Activated CD4-positive, alpha-beta T cell treated with anti-CD3 and anti-CD28 coated beads for 4 hours (primary cell): ENCODE measurements around the gene SPEM3.
A peak's percentile ranks its signal among the peaks of the same experiment; 100 is the strongest.

Experiments
- DNase-seq, 2 donors: peaks; one replicate each; pipeline ENCODE4 v3.0.0-alpha.2; 2020

Gene SPEM3

DNA sequence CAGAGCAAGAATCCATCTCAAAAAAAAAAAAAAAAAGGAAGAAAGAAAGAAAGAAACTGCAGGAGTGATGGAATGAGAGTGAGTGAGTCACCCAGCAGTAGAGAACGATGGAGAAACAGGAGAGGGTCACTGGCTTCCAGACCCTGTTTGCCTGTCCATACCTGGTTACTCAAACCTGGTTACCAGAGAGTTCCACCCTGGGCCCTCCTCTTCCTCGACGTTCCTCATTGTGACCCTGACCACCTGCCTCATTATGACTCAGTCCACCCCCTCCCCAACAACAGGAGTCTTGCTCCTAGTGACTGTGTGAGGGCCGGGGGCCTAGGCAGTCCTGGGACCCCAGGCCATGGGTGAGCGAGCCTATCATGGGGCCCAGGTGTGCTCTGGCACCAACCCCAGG is at the start of gene SPEM3:
TSS of gene SPEM3 (plus strand) at position 301 of the 400 bp plus-strand sequence. CDS start at position 347, 46 bp downstream.
- DNase-seq: no peak

DNA sequence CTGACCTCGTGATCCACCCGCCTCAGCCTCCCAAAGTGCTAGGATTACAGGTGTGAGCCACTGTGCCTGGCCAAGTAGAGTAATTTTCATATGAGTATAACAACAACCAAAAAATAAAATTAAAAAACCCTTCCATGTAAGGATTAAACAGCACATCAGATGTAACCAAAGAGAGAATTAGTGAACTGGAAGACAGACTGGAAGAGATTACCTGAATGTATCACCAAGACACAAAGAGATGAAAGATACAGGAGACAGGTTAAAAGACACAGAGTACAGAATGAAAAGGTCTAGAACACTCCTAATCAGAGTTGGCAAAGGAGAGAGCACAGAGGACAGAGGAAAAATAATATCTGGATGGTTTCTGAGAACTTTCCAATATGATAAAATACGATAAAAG is 49.5 kb upstream of the SPEM3 start:
- no peak for DNase-seq

DNA sequence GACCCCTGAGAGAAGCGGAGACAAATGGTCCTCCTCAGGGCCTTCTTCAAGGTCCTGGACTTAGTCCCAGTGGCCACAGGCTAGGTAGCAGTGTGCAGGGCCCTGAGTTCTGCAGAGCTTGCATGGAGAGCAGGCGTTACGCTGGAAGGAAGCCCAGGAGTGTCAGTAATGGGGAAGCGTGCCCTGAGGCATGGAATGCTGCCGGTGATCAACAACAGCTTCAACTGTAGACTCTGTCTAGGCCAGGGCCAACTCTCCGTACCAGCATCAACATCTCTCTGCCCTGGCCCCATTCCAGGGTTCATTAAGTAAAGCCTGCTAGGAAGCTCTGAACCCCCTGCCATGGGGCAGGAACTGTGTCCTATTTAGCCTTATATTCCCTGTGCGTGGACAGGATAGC is 48.3 kb upstream of the SPEM3 start:
- no peak for DNase-seq

DNA sequence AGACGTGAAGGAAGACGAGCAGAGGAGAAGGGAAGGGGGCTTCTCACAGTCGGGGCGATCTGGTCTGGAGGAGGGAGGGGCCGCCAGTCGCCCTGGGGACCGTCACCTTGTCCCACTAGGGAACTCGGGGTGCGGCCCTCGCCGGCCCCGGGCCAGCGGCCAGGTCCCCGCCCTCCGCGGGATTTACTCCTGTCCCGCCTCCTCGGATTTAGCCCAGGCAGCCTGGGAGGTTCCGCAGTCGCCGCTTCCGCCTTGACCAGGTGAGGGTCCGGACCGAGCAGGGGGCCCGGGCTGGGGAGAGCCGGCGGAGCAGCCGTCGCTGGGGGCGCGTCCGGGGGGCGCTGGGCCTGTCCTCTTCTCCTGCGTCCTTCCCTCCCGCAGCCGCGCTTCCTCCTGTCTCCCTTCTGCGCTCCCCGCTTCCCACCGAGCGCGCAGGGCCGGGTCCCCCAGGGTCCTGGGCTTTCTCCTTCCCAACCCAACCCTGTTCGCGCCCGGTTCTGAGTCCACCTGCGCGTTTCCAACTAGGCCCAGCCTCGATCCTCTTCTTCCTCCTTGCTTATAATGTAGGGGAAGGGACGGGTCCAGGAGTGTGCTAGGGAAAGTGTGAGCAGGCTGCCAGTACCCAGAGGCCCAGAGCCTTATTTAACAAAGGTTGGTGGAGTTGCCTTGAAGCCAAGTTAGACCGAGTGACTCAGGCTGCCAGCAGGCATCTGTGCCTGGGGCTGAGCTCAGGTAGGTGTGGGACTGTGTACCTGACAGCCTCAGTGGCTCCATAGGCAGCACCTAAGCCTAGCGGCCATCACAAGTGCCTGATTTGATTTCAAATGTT is 47.6 kb upstream of the SPEM3 start, which contains the start of gene TNK1:
TSS of gene TNK1 (plus strand) at position 235 of the 829 bp plus-strand sequence. CDS start 1,838 bp downstream, outside the sequence.
- DNase-seq: no peak

DNA sequence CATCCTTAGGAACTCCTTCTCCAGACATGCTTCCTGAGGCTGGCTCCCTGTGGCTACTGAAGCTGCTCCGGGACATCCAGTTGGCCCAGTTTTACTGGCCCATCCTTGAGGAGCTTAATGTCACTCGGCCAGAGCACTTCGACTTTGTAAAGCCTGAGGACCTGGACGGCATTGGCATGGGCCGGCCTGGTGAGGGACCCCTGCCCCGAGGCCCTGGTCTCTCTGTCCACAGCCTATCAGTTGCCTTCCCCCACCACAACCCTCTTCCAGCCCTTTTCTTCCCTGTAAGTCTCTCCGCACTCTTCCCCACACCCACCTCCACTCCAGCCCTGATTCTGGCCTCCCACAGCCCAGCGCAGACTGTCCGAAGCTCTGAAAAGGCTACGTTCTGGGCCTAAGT is 45.8 kb upstream of the SPEM3 start:
- DNase-seq: no peak

DNA sequence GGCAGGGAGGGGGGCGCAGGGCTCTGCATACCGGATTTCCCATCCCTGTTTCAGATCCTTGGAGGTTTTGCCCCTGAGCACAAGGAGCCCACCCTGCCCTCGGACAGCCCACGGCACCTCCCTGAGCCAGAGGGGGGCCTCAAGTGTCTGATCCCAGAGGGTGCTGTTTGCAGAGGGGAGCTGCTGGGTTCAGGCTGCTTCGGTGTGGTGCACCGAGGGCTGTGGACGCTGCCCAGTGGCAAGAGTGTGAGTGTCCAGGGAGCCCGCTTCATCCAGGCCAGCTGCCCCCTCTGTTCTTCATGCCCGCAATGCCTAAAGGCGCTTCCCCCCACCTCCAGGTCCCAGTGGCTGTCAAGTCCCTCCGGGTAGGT is 45.3 kb upstream of the SPEM3 start:
- no peak for DNase-seq

DNA sequence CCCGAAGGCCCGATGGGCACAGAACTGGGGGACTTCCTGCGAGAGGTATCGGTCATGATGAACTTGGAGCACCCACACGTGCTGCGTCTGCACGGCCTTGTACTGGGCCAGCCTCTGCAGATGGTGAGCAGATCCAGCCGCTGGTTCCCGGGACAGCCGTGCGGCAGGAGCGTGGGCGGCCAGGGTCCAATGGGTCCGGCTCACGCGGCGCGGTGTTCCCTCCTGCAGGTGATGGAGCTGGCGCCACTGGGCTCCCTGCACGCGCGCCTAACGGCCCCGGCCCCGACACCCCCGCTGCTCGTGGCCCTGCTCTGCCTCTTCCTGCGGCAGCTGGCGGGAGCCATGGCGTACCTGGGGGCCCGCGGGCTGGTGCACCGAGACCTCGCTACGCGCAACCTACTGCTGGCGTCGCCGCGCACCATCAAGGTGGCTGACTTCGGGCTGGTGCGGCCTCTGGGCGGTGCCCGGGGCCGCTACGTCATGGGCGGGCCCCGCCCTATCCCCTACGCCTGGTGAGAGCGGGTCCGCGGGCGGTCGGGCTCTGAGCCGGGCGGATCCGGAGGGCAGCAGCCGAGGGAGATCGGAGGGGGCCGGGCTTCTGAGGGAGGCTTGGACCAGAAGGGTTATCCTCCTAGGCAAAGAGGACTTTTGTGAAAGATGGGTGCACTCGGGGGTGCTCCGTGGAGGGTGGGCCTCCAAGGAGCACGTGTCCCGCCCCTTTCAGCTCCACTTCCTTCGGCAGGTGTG is 44.7 kb upstream of the SPEM3 start:
- peak; percentile 74 to 75 for DNase-seq

DNA sequence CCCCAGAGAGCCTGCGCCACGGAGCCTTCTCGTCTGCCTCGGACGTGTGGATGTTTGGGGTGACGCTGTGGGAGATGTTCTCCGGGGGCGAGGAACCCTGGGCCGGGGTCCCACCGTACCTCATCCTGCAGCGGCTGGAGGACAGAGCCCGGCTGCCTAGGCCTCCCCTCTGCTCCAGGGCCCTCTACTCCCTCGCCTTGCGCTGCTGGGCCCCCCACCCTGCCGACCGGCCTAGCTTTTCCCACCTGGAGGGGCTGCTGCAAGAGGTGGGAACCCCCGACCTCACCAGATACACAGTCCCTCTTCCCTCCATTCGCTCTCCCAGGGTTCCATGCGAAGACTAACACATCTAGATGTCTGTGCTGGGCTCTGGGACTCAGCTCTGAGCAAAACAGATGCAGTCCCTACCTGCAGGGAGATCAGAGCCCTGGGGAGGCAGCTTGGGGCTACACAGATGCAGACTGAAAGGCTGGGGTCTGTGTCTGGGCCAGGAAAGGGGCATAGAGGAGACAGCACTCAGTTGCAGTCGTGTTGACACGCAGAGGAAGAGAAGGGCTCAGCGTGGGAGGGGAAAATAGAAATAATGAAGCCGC is 44.1 kb upstream of the SPEM3 start:
- DNase-seq: no peak

DNA sequence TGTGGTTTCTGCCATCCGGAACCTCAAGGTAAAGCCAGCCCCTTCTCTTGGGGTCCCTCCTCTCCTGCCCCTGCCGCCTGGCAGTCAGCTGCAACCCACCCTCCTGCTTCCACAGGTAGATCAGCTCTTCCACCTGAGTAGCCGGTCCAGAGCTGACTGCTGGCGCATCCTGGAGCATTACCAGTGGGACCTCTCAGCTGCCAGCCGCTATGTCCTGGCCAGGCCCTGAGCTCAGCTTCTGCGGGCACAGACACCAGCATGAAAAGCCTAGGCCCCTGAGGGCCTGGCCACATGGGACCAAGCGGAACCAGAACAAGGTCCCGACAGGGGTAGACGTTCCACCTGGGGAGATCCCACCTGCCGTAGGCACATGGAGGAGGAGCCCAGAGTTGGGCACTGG is 39.8 kb upstream of the SPEM3 start:
- DNase-seq: no peak

DNA sequence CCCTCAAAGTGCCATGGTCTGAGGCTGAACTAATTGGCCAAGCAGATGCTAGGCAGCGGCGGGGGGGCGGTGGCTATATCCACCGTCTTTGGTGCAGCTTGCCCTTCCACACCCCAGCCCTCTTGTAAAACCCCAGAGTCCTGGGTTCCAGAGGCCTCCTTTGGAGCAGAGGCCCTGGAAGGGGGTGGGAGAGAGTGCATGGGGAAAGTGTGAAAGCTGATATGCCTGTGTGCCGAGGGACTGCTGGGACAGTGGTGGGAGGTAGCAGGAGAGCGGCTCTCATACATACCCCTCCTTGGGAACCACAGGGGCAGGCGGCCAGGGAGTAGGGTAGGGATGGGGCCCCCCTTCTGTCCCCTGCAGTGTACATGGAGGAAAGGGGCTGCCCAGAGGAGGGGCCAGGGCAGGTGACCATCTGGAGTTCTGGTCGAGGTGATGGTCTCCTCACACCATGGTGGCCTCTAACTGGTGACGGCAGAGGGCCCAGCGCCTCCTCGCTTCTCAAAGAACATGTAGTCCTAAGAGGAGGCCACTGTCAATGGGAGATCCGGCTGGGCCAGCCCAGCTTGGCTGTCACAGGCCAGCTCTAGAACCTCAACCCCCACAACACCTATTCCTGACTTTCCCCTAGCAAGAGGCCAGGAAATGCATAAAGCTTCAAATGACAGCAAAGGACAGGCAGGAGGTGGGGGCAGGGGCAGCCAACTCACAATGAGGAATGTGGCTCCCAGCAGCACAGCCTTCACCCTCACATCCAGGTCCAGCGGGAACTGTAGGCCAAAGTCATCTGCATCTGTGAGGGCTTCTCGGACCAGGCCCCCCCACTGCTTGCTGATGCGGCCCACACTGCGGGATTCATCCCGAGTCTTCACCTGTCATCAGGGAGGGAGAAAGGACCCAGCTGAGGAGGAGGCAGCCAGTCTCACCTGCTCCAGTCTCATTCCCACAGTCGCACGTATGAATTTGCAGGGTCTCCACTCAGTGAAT is 38.4 kb upstream of the SPEM3 start:
- no peak for DNase-seq

DNA sequence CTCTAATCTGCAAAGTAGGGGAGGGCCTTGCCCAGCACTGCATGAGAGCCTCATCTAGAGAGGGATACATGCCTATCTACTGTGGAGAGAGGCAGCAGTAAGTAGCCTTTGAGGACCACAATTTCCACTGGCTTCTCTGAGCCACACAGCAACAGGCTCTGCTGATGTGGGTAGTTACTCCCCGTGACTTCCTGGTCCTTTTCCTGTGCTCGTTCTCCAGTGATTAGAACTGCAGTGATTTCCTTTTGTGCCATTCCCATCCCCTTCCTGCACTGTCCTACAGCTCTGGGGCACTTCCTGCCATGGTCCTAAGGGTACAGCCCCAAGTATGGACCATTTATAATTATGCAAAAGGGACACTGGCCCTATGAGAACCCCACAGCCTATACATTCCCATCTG is 37.4 kb upstream of the SPEM3 start:
- DNase-seq: no peak

DNA sequence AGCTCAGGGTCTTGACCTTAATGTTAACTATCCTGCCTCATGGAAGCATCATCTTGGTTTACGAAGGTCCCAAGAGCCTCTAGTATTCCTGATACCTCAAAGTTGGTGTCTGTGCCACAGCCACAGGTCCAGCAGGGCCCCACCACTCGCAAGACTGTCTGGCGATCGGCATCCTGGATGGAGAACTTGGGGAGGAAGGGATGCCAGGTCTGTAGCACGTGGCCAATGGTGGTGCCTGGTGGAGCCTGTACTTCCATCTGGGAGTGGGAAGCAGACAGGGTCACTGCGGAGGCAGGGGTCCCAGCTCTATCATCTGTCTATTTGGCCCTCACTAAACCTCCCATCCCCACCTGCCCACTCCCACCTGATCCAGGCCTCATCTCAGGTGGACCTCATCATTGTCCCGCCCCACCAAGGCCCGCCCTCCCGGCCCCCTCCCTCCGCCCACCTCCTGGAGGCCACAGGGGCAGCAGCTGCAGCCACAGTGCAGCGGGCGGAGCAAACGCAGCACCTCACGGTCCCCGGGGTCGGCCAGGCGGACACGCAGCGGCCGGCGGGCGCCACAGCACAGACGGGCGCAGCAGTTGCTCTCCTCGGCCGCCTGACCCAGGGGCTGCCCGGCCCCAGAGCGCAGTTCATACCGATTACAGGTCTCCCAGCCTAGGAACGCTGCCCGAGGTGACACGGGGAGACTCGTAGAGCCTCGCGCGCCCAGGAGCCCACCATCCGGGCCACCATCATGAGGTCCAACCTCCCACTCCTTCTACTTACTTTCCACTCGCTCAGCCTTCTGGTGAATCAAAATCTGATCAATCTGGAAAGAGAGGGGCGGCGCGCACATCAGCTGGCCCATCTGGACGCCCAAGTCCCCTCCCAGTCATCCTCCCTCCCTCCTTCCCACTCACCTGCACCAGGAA is 35.7 kb upstream of the SPEM3 start:
- no peak for DNase-seq

DNA sequence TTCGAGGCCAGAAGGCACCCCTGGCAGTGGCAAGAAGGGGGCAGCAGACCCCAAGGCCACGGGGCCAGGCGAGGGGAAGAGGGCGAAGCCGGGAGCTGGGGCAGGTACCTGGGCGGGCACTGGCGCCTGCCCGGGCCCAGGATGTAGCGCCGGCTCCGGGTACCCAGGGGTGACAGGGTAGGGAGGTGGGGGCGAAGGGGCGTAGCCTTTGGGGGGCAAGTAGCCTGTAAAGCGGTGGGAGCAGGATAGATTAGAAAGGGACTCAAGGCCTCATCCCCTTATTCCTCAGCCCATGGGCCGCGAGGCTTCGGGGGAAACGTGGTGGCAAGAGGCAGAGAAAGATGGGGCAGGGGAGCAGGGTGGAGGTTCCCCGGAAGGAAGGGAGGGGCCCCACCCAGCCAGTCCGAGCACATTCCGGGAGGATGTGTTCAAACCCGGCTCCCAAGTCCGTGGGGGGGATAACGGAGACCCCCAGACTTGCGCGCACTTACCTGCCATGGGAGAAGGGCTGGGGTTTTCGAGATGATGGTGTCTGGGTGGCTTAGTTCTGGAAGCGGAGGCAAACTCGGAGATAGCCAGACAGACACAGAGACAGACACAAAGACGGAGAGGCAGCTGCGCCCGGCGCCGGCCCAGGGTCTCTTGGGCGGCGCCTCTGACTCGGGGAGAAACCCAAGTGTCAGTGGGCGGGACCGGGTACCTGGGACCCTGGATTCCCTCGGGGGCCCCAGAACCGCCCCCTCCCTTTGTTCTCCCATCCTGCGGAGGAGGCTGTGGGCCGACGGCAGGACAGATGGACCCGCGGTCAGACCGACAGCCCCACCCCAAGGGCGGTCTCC is 34.8 kb upstream of the SPEM3 start:
- DNase-seq: peak; percentile 64 to 72

DNA sequence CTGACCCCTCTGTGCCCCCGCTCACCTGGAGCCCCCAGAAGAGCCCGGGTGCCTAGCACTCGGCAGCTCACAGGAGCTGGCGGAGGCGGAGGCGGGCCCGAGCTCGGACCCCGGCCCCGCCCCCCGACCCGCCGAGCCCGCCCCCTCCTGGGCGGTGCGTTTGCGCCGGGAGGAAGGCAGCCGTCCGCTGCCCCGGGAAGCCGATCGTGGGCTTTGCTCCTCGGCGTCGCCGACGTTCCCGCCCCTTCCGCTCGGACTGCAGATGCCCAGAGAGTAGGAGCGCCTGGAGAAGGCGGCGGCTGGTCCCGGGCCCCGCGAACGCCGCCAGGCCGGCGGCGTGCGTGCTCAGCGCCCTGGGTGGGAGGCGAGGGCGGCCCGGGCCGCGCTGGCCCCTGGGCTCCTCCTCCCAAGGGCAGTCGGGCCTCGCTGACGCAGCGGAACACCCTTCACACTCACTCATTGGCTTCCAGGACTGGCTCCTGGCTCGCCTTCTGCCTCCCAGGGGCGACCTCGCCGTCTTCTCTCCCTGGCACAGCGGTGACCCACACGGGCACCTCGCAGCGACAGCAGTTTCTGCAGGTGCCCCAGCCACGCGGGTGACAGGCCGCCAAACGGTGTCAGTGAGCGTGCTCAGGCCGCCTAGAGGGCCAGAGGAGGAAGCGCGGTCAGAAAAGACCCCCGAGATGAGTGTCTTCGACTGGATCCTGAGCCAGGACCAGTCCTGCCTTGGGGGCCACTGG is 34.0 kb upstream of the SPEM3 start, which contains the start of gene PLSCR3:
TSS of gene PLSCR3 (minus strand) at position 74 of the 740 bp plus-strand sequence. CDS start 415 bp downstream, outside the sequence.
- DNase-seq: peak; percentile 79 to 80

DNA sequence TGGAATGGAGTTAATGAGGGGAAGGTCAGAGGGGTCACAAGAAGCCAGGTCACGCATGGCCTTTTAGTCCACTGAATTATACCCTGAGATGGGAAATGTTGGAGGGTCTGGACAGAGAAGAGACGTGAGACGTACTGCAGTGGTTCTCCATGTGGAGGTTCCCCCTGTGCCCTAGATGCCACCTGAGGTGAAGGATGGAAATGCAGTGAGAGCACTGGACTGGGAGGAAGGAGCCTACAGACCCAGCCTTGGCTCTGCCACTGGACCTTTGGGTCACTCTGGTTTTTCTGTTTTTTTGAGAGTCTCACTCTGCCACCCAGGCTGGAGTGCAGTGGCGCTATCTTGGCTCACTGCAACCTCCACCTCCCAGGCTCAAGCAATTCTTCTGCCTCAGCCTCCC is 32.5 kb upstream of the SPEM3 start:
- no peak for DNase-seq

DNA sequence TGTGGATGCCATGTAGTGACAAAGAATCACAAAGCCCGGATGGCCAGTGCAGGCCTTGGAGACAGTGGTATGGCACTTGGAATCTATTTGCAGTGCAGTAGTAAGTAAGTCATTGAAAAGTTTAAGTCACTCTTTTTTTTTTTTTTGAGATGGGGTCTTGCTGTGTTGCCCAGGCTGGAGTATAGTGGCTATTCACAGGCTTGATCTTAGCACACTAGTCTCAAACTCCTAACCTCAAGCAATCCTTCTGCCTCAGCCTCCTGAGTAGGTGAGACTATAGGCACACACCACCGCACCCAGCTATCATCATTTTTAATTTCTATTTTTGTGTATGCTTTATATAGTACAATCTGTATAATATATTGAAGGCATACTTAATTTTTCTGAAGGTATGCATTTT is 30.0 kb upstream of the SPEM3 start:
- no peak for DNase-seq

DNA sequence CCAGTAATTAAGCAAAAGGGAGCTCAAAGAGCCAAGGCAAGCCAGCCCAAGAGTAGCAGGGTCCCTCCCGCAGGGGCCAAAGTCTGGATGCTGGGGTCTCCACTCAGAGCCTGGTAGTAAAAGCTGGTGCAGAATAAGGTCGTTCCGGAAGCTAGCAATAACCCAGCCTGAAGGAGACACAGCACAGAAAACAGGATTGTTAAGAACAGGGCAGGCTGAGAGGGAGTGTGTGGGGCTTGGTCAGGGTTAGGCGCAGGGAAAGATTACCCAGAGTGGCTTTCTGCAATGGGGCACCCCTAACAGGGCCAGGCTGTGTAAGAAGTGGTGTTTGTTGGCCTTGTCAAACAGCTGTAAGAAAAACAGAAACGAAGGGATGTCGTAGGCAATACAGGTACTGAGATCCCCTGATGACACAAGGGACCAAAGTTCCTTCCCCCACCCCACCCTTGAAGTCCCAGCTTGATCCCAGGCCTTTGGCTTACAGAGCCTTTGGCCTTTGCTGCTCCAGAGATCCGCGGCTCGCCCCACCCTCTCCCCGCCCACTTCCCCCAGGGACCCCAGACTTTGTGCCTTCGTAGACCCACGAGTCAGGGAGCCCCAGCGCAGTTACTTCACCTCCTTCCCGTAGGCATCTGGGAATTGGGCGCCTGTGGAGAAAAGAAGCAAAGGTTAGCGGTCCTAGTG is 25.5 kb upstream of the SPEM3 start:
- DNase-seq: peak in 1 of 2 donors; percentile 18

DNA sequence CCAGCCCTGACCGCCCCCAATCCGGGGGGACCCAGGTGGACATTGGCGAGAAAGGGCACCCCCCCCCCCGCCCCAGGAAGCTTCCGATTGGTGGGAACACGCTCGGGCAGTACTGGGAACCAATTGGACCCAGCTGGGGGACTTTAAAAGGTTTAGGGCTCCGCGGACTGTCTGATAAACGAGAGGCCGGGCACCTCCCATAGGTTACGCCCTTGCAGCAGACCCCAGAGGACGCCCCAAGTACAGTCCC is 25.0 kb upstream of the SPEM3 start:
- no peak for DNase-seq
